Measurements from ENCODE around the gene PTPRG.
"Not testable (repeated sequence)": the region's sequence is repeated elsewhere in the genome, so short reads cannot be mapped to it uniquely, and the experiment has no call there.

Gene PTPRG

GRCh38 chr3:61561374-61562041, at the start of gene PTPRG:
TSS of gene PTPRG (plus strand) at chr3:61561571. CDS start at chr3:61562288, 717 bp downstream.
- peak; percentile 63 for DNase-seq

- DNase-seq: no peak
These were observed 42.8 kb upstream of the PTPRG start for GRCh38 chr3:61518590-61518989.

- DNase-seq: no peak
These were observed 40.3 kb upstream of the PTPRG start for GRCh38 chr3:61520966-61521628.

GRCh38 chr3:61522060-61522459, 39.3 kb upstream of the PTPRG start:
- no peak for DNase-seq

- no peak for DNase-seq
These were observed 38.7 kb upstream of the PTPRG start for GRCh38 chr3:61522626-61523025.

GRCh38 chr3:61524933-61525332, 36.4 kb upstream of the PTPRG start:
- no peak for DNase-seq

GRCh38 chr3:61526308-61526707, 35.1 kb upstream of the PTPRG start:
- no peak for DNase-seq

GRCh38 chr3:61527011-61527410, 34.4 kb upstream of the PTPRG start:
- no peak for DNase-seq

- DNase-seq: no peak
These were observed 31.0 kb upstream of the PTPRG start for GRCh38 chr3:61530355-61530754.

GRCh38 chr3:61531528-61531927, 29.8 kb upstream of the PTPRG start:
- no peak for DNase-seq

- no peak for DNase-seq
These were observed 28.5 kb upstream of the PTPRG start for GRCh38 chr3:61532739-61533500.

GRCh38 chr3:61535826-61536225, 25.5 kb upstream of the PTPRG start:
- no peak for DNase-seq

GRCh38 chr3:61537366-61537765, 24.0 kb upstream of the PTPRG start:
- DNase-seq: no peak

GRCh38 chr3:61538486-61538885, 22.9 kb upstream of the PTPRG start:
- no peak for DNase-seq

GRCh38 chr3:61541694-61542093, 19.7 kb upstream of the PTPRG start:
- DNase-seq: no peak

- DNase-seq: no peak
These were observed 15.7 kb upstream of the PTPRG start for GRCh38 chr3:61545716-61546115.

- DNase-seq: no peak
These were observed 13.7 kb upstream of the PTPRG start for GRCh38 chr3:61547625-61548024.

- not testable (repeated sequence) for DNase-seq
These were observed 8.7 kb upstream of the PTPRG start for GRCh38 chr3:61552704-61553103.

- DNase-seq: no peak
These were observed 2.1 kb upstream of the PTPRG start for GRCh38 chr3:61559136-61559731.

- DNase-seq: peak; percentile 17
These were observed 626 bp upstream of the PTPRG start for GRCh38 chr3:61560517-61561373.

GRCh38 chr3:61562042-61562720, 810 bp downstream of the PTPRG start:
- DNase-seq: no peak

GRCh38 chr3:61562721-61563312, 1.4 kb downstream of the PTPRG start:
- DNase-seq: no peak

Measured in NCI-H774 (cell line).